ENCODE data around the gene OGG1.

The OGG1 gene

DNA sequence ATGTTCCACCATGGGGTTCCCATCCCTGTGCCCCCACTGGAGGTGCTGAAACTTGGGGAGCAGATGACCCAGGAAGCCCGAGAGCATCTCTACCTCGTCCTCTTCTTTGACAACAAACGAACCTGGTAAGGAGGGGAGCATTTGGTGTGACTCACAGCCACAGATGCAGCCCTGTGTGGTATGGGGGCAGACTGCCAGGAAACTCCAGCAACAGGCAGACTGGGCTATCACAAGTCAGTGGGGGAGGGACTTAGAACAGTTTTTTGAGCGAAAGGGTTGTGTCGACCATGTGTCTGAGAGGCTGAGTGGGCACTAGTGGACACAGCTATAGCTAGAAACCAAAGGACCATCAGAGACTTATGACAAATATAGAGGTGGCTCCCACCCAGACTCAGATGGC is 3.4 kb upstream of the OGG1 start:
- Mint-ChIP-seq H3K4me1 (peaks cover 22% of the 10 kb centered on the region), H3K9me3 (no peaks in the 10 kb centered on the region), H3K27me3 (ENCODE audit: low read depth) (no peaks in the 10 kb centered on the region), H3K27ac (peak overlapping the region in 1 of 3 experiments; percentile 16), H3K36me3 (ENCODE audit: low read depth) (peaks cover 62% of the 10 kb centered on the region), H3K4me3 (no peak overlapping the region)
- TF ChIP-seq, protein P1, sequence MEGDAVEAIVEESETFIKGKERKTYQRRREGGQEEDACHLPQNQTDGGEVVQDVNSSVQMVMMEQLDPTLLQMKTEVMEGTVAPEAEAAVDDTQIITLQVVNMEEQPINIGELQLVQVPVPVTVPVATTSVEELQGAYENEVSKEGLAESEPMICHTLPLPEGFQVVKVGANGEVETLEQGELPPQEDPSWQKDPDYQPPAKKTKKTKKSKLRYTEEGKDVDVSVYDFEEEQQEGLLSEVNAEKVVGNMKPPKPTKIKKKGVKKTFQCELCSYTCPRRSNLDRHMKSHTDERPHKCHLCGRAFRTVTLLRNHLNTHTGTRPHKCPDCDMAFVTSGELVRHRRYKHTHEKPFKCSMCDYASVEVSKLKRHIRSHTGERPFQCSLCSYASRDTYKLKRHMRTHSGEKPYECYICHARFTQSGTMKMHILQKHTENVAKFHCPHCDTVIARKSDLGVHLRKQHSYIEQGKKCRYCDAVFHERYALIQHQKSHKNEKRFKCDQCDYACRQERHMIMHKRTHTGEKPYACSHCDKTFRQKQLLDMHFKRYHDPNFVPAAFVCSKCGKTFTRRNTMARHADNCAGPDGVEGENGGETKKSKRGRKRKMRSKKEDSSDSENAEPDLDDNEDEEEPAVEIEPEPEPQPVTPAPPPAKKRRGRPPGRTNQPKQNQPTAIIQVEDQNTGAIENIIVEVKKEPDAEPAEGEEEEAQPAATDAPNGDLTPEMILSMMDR (IDR thresholded peaks at IDR 0.05; ENCODE audit: unreplicated experiment in 3 of 3): no peak

DNA sequence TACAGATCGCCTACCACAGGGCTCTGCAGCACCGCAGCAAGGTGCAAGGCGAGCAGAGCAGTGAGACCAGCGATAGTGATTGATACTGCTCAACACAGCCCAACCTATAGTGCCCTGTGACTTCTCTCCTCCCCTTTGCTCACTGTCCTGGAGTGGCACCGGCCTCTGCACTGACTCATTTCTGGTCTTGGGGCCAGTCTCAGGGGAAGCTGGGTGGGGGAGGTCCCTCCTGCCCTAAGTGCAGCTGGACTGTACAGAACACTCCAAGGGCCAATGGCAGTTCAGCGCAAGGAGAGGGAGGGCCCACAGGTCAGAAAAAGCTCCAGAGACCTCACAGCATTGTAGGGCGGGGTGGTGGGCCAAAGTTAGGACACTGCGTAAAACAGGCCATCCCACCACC is 2.5 kb upstream of the OGG1 start:
- peak overlapping the region in 2 of 3 experiments; percentile 48 to 50 for H3K4me3 Mint-ChIP-seq
- H3K9me3 Mint-ChIP-seq: no peaks in the 10 kb centered on the region
- peaks cover 65% of the 10 kb centered on the region for H3K36me3 Mint-ChIP-seq (ENCODE audit: low read depth)
- no peak overlapping the region for H3K27ac Mint-ChIP-seq
- H3K27me3 Mint-ChIP-seq (ENCODE audit: low read depth): no peaks in the 10 kb centered on the region
- peaks cover 29% of the 10 kb centered on the region for H3K4me1 Mint-ChIP-seq
- TF ChIP-seq, protein P1 (IDR thresholded peaks at IDR 0.05; ENCODE audit: unreplicated experiment in 3 of 3): no peak

DNA sequence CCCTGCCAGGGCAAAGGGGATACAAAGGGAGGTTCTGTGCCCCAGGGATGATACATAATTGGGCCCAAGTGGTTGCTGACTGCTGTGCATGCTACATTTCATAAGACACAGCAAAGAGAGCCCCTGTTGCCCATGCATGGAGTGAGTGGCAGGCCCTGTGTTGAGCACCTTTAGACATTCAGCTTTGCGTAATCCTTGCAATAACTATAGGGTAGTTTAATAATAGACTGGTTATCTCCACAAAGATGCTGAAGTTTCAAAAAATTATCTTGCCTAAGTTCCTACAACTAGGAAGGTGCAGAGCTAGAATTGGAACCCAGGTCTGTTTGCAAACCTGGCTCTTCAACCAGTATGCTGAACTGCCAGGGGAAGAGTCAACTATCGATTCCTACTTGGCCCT is 1.7 kb upstream of the OGG1 start:
- Mint-ChIP-seq H3K4me1 (peaks cover 29% of the 10 kb centered on the region), H3K27me3 (ENCODE audit: low read depth) (no peaks in the 10 kb centered on the region), H3K9me3 (no peaks in the 10 kb centered on the region), H3K4me3 (peak overlapping the region in 2 of 3 experiments; percentile 37 to 94), H3K27ac (peak overlapping the region; percentile 74 to 99 (median 95)), H3K36me3 (ENCODE audit: low read depth) (peaks cover 67% of the 10 kb centered on the region)
- TF ChIP-seq, protein P1 (IDR thresholded peaks at IDR 0.05; ENCODE audit: unreplicated experiment in 3 of 3): no peak

DNA sequence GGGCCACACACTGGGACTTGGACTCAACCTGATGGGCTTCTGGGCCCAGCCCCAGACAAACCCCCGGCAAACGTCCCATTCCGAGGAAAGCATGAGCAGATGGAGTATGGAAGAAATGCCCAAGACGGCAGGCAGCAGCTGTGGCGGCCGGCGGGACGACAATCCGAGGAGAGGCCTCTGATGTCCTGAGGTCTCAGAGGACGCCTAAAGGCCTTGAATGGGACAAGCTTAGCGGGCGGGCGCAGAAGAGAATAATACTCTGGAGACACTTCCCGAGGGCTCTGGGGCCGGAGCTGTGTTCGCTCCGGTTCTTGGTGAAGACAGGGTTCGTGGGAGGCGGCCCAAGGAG is 482 bp upstream of the OGG1 start:
- H3K27ac Mint-ChIP-seq: peak overlapping the region; percentile 95 to 99 (median 98)
- peaks cover 29% of the 10 kb centered on the region for H3K4me1 Mint-ChIP-seq
- H3K4me3 Mint-ChIP-seq: peak overlapping the region; percentile 93 to 94 (median 94)
- TF ChIP-seq, protein P1 (IDR thresholded peaks at IDR 0.05; ENCODE audit: unreplicated experiment in 3 of 3): no peak
- H3K9me3 Mint-ChIP-seq: no peaks in the 10 kb centered on the region
- H3K36me3 Mint-ChIP-seq (ENCODE audit: low read depth): peaks cover 65% of the 10 kb centered on the region
- H3K27me3 Mint-ChIP-seq (ENCODE audit: low read depth): no peaks in the 10 kb centered on the region

DNA sequence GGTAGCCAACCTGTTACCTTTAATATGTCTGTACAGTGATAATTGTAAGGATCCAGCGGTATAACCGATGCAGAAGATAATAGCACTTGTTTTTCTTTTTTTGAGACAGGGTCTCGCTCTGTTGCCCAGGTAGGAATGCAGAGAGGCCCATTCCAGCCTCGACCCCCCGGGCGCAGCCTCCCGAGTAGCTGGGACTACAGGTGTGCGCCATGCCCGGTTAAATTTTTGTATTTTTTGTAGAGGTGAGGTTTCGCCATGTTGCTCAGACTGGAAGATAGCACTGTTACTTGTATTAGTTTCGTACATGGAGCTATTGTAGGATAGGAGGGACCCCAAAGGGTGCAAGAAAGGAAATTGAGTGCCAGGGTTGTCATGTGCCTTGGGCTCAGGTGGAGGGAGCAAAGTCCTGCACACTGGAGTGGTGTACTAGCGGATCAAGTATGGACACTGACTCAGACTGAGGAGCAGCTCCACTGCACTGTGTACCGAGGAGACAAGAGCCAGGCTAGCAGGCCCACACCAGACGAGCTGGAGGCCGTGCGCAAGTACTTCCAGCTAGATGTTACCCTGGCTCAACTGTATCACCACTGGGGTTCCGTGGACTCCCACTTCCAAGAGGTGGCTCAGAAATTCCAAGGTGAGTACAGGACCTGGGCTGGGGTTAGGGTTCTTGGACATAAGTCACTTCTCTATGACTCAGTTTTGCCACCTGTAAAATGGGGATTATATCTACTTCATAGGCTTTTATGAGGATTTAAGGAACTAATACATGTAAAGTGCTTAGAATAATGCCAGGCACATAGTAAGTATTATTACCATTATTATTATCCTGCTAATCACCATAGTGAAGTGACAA is 1.0 kb downstream of the OGG1 start:
- H3K27me3 Mint-ChIP-seq (ENCODE audit: low read depth): no peaks in the 10 kb centered on the region
- H3K27ac Mint-ChIP-seq: peak overlapping the region; percentile 95 to 99 (median 98)
- H3K4me3 Mint-ChIP-seq: peak overlapping the region; percentile 93 to 94 (median 94)
- TF ChIP-seq, protein P1 (IDR thresholded peaks at IDR 0.05; ENCODE audit: unreplicated experiment in 3 of 3): no peak
- no peaks in the 10 kb centered on the region for H3K9me3 Mint-ChIP-seq
- H3K36me3 Mint-ChIP-seq (ENCODE audit: low read depth): peaks cover 59% of the 10 kb centered on the region
- H3K4me1 Mint-ChIP-seq: peaks cover 29% of the 10 kb centered on the region

DNA sequence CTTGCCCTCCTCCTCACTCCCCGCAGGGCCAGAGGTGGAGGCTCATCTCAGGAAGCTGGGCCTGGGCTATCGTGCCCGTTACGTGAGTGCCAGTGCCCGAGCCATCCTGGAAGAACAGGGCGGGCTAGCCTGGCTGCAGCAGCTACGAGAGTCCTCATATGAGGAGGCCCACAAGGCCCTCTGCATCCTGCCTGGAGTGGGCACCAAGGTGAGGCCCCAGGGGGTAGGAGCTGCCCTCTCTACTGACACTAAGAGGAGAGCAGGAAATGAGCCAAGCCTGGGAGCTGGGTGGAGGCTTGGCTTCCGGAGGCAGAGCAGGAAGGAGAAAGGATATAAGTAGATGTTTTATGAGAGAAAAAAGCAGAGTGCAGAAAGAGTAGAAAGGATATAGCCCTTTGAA is 4.9 kb downstream of the OGG1 start:
- H3K27me3 Mint-ChIP-seq (ENCODE audit: low read depth): no peaks in the 10 kb centered on the region
- H3K4me1 Mint-ChIP-seq: peaks cover 24% of the 10 kb centered on the region
- H3K9me3 Mint-ChIP-seq: no peaks in the 10 kb centered on the region
- peaks cover 60% of the 10 kb centered on the region for H3K36me3 Mint-ChIP-seq (ENCODE audit: low read depth)
- H3K4me3 Mint-ChIP-seq: no peak overlapping the region
- TF ChIP-seq, protein P1 (IDR thresholded peaks at IDR 0.05; ENCODE audit: unreplicated experiment in 3 of 3): no peak
- H3K27ac Mint-ChIP-seq: peak overlapping the region in 1 of 3 experiments; percentile 12

Data from nephron (organoid).